Activated gamma-delta T cell treated with Interleukin-2 at 50 U/mL for 16 hours (primary cell): ENCODE data around the gene ITPR2.
"Not testable (repeated sequence)": the region's sequence is repeated elsewhere in the genome, so short reads cannot be mapped to it uniquely, and the experiment has no call there.

ENCODE experiments used
- DNase-seq: peaks from one replicate; pipeline ENCODE4 v3.0.0-alpha.2; 2020

The ITPR2 gene

GRCh38 chr12:26750531-26751175 is 82.3 kb downstream of the ITPR2 start:
- no peak for DNase-seq

- no peak for DNase-seq
These were observed 83.2 kb downstream of the ITPR2 start for GRCh38 chr12:26749781-26750180.

- DNase-seq, result no peak
These were observed 84.1 kb downstream of the ITPR2 start for GRCh38 chr12:26748741-26749431.

- no peak for DNase-seq
These were observed 84.6 kb downstream of the ITPR2 start for GRCh38 chr12:26748412-26748740.

GRCh38 chr12:26746121-26746714 is 86.8 kb downstream of the ITPR2 start:
- no peak for DNase-seq

GRCh38 chr12:26744697-26745440 is 88.1 kb downstream of the ITPR2 start:
- no peak for DNase-seq

- no peak for DNase-seq
These were observed 88.9 kb downstream of the ITPR2 start for GRCh38 chr12:26744042-26744626.

GRCh38 chr12:26741584-26742227 is 91.3 kb downstream of the ITPR2 start:
- DNase-seq, result no peak

- no peak for DNase-seq
These were observed 92.0 kb downstream of the ITPR2 start for GRCh38 chr12:26740991-26741390.

GRCh38 chr12:26740348-26740747 is 92.6 kb downstream of the ITPR2 start:
- no peak for DNase-seq

- DNase-seq, result no peak
These were observed 95.4 kb downstream of the ITPR2 start for GRCh38 chr12:26737487-26738030.

- no peak for DNase-seq
These were observed 96.2 kb downstream of the ITPR2 start for GRCh38 chr12:26736563-26737486.

- no peak for DNase-seq
These were observed 97.8 kb downstream of the ITPR2 start for GRCh38 chr12:26735249-26735639.

GRCh38 chr12:26734510-26735248 is 98.3 kb downstream of the ITPR2 start:
- no peak for DNase-seq

GRCh38 chr12:26732005-26732908 is 100.7 kb downstream of the ITPR2 start:
- no peak for DNase-seq

- no peak for DNase-seq
These were observed 102.3 kb downstream of the ITPR2 start for GRCh38 chr12:26730481-26731350.

GRCh38 chr12:26729137-26729671 is 103.8 kb downstream of the ITPR2 start:
- DNase-seq, result not testable (repeated sequence)
